ENCODE measurements around the gene HIGD2A.

The HIGD2A gene

DNA sequence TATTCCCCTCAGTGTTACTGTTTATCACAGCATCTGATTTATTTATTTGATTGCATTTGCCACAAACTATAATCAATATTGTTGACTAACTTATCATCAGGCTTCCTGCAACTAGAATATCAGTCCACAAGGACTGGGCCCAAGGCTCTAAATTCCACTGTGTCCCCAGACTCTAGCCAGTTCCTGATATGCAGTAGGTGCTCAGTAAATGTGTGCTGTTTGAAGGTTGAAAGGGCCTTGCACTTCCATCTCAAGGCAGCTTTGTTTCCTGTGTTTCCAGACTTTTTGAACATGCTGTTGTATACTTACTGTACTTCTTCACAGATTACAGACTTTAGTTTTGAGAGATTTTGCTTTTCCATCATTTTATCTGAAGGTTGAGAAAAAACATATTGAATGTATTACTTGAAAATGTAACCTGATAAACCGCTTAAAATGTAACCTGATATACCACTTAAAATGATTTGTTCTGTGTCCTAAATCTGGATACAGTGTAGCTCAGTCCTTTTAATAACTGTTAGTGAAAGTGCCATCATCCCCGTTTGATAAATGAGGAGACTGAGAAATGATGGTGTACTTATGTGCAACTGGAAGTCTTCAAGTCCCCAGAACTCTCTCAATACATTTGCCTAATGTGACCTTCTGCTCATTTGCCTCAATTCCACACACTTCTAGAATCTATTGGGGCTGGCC is 45.6 kb upstream of the HIGD2A start:
- Histone ChIP-seq H2BK5ac (ENCODE audit: low read length) (no peak overlapping the region), H3K27me3 (ENCODE audit: control insufficient read depth in 3 of 3, insufficient read depth in 3 of 3, low read depth in 1 of 3, low read length in 3 of 3) (no peaks in the 10 kb centered on the region), H3K9me3 (replicated peaks in 1 of 2; ENCODE audit: control insufficient read depth in 2 of 2, insufficient read depth in 1 of 2, low read depth in 1 of 2, low read length in 2 of 2) (no peaks in the 10 kb centered on the region), H3K4me1 (ENCODE audit: control insufficient read depth in 2 of 2, insufficient read depth in 1 of 2, low read depth in 1 of 2, low read length in 2 of 2) (no peaks in the 10 kb centered on the region), H3K79me1 (ENCODE audit: low read depth, low read length) (no peaks in the 10 kb centered on the region), H3K23ac (ENCODE audit: low read depth, low read length, poor library complexity) (no peak overlapping the region), H4K91ac (ENCODE audit: low read depth, low read length, poor library complexity) (no peak overlapping the region), H2BK12ac (ENCODE audit: low read length) (no peak overlapping the region), H3K4ac (ENCODE audit: low read length) (no peak overlapping the region), H3K18ac (ENCODE audit: low read length) (no peak overlapping the region), H4K8ac (ENCODE audit: low read depth, low read length) (no peak overlapping the region), H2BK120ac (ENCODE audit: low read depth, low read length) (no peak overlapping the region), H3K14ac (ENCODE audit: low read length) (no peak overlapping the region), H3K9ac (ENCODE audit: low read depth, low read length, poor library complexity) (no peak overlapping the region), H3K4me2 (ENCODE audit: insufficient read depth, low read length, poor library complexity, severe bottlenecking) (no peak overlapping the region), H2BK15ac (ENCODE audit: low read length) (no peak overlapping the region), H3K27ac (replicated peaks; ENCODE audit: low read length) (no peak overlapping the region), H2AK5ac (ENCODE audit: low read depth, low read length) (no peak overlapping the region), H3K36me3 (replicated peaks in 1 of 2; ENCODE audit: control insufficient read depth in 2 of 2, insufficient read depth in 2 of 2, low read length in 2 of 2) (peaks cover 14 to 92% of the 10 kb centered on the region in 2 donors), H3K4me3 (ENCODE audit: low read length in 2 of 2) (no peak overlapping the region), H2AFZ (ENCODE audit: low read length) (no peak overlapping the region)
- WGBS, 2 donors (ENCODE audit: extremely low coverage in 2 of 2, insufficient read length in 2 of 2, insufficient replicate concordance in 1 of 2) = no CpG with 5 or more reads among the region's 2 CpGs
- no peak for DNase-seq (ENCODE audit: low spot score)

DNA sequence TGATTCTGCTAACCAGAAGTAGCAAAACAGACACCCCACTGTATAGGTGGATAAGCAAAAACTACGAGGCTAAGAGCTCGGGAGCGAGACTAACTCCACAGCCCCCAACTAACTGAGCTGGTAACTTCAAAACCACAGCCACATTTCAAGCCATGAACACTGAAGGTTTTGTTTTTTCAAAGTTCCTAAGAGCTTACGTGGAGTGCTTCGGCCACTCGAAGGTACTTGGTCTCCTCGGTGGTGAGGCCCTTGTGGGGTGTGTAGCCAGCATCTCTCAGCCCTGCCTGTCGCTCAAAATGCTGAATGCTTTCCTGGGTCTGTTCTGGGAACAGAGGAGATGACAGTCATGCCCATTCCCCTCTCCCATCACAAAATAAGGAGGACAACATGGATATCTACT is 38.1 kb upstream of the HIGD2A start:
- peaks cover 43 to 99% of the 10 kb centered on the region in 2 donors for H3K36me3 ChIP-seq (replicated peaks in 1 of 2; ENCODE audit: control insufficient read depth in 2 of 2, insufficient read depth in 2 of 2, low read length in 2 of 2)

GRCh38 chr5:176352116-176352878 is 36.3 kb upstream of the HIGD2A start:
- no peak overlapping the region for H3K4me2 ChIP-seq (ENCODE audit: insufficient read depth, low read length, poor library complexity, severe bottlenecking)
- H3K4me3 ChIP-seq (ENCODE audit: low read length in 2 of 2) = peak overlapping the region in 1 of 2 donors; percentile 26
- no peak overlapping the region for H3K27ac ChIP-seq (replicated peaks; ENCODE audit: low read length)

More for the DNA sequence above, 38.1 kb upstream of the HIGD2A start:
- H3K4me2 ChIP-seq (ENCODE audit: insufficient read depth, low read length, poor library complexity, severe bottlenecking) = no peak overlapping the region
- DNase-seq (ENCODE audit: low spot score) = no peak
- no CpG with 5 or more reads among the region's 8 CpGs for WGBS, 2 donors (ENCODE audit: extremely low coverage in 2 of 2, insufficient read length in 2 of 2, insufficient replicate concordance in 1 of 2)
- H2AFZ ChIP-seq (ENCODE audit: low read length) = no peak overlapping the region
- H3K27me3 ChIP-seq (ENCODE audit: control insufficient read depth in 3 of 3, insufficient read depth in 3 of 3, low read depth in 1 of 3, low read length in 3 of 3) = no peaks in the 10 kb centered on the region
- no peak overlapping the region for H3K4me3 ChIP-seq (ENCODE audit: low read length in 2 of 2)
- no peak overlapping the region for H4K91ac ChIP-seq (ENCODE audit: low read depth, low read length, poor library complexity)
- H2BK5ac ChIP-seq (ENCODE audit: low read length) = no peak overlapping the region
- no peak overlapping the region for H2BK120ac ChIP-seq (ENCODE audit: low read depth, low read length)
- H3K18ac ChIP-seq (ENCODE audit: low read length) = no peak overlapping the region
- no peak overlapping the region for H3K23ac ChIP-seq (ENCODE audit: low read depth, low read length, poor library complexity)
- no peaks in the 10 kb centered on the region for H3K9me3 ChIP-seq (replicated peaks in 1 of 2; ENCODE audit: control insufficient read depth in 2 of 2, insufficient read depth in 1 of 2, low read depth in 1 of 2, low read length in 2 of 2)
- H3K4me1 ChIP-seq (ENCODE audit: control insufficient read depth in 2 of 2, insufficient read depth in 1 of 2, low read depth in 1 of 2, low read length in 2 of 2) = no peaks in the 10 kb centered on the region
- no peak overlapping the region for H3K9ac ChIP-seq (ENCODE audit: low read depth, low read length, poor library complexity)
- no peak overlapping the region for H2BK12ac ChIP-seq (ENCODE audit: low read length)
- H4K8ac ChIP-seq (ENCODE audit: low read depth, low read length) = no peak overlapping the region
- H3K79me1 ChIP-seq (ENCODE audit: low read depth, low read length) = peaks cover 14% of the 10 kb centered on the region
- no peak overlapping the region for H3K27ac ChIP-seq (replicated peaks; ENCODE audit: low read length)
- H2AK5ac ChIP-seq (ENCODE audit: low read depth, low read length) = no peak overlapping the region
- H3K14ac ChIP-seq (ENCODE audit: low read length) = no peak overlapping the region
- H2BK15ac ChIP-seq (ENCODE audit: low read length) = no peak overlapping the region
- no peak overlapping the region for H3K4ac ChIP-seq (ENCODE audit: low read length)

GRCh38 chr5:176353533-176353932 is 35.0 kb upstream of the HIGD2A start:
- no peak for DNase-seq (ENCODE audit: low spot score)
- Histone ChIP-seq H2BK120ac (ENCODE audit: low read depth, low read length) (no peak overlapping the region), H2BK12ac (ENCODE audit: low read length) (no peak overlapping the region), H2BK5ac (ENCODE audit: low read length) (no peak overlapping the region), H3K4ac (ENCODE audit: low read length) (no peak overlapping the region), H2BK15ac (ENCODE audit: low read length) (no peak overlapping the region), H4K8ac (ENCODE audit: low read depth, low read length) (no peak overlapping the region), H3K79me1 (ENCODE audit: low read depth, low read length) (peaks cover 16% of the 10 kb centered on the region), H3K4me3 (ENCODE audit: low read length in 2 of 2) (no peak overlapping the region), H2AFZ (ENCODE audit: low read length) (no peak overlapping the region), H3K9ac (ENCODE audit: low read depth, low read length, poor library complexity) (no peak overlapping the region), H3K36me3 (replicated peaks in 1 of 2; ENCODE audit: control insufficient read depth in 2 of 2, insufficient read depth in 2 of 2, low read length in 2 of 2) (peaks cover 39 to 97% of the 10 kb centered on the region in 2 donors), H3K27ac (replicated peaks; ENCODE audit: low read length) (no peak overlapping the region), H3K18ac (ENCODE audit: low read length) (no peak overlapping the region), H3K23ac (ENCODE audit: low read depth, low read length, poor library complexity) (no peak overlapping the region), H2AK5ac (ENCODE audit: low read depth, low read length) (no peak overlapping the region), H3K4me1 (ENCODE audit: control insufficient read depth in 2 of 2, insufficient read depth in 1 of 2, low read depth in 1 of 2, low read length in 2 of 2) (no peaks in the 10 kb centered on the region), H3K9me3 (replicated peaks in 1 of 2; ENCODE audit: control insufficient read depth in 2 of 2, insufficient read depth in 1 of 2, low read depth in 1 of 2, low read length in 2 of 2) (no peaks in the 10 kb centered on the region), H3K27me3 (ENCODE audit: control insufficient read depth in 3 of 3, insufficient read depth in 3 of 3, low read depth in 1 of 3, low read length in 3 of 3) (no peaks in the 10 kb centered on the region), H4K91ac (ENCODE audit: low read depth, low read length, poor library complexity) (no peak overlapping the region), H3K14ac (ENCODE audit: low read length) (no peak overlapping the region), H3K4me2 (ENCODE audit: insufficient read depth, low read length, poor library complexity, severe bottlenecking) (no peak overlapping the region)
- WGBS, 2 donors (ENCODE audit: extremely low coverage in 2 of 2, insufficient read length in 2 of 2, insufficient replicate concordance in 1 of 2) = no CpG with 5 or more reads among the region's 4 CpGs

More at GRCh38 chr5:176352116-176352878, 36.3 kb upstream of the HIGD2A start:
- H2BK15ac ChIP-seq (ENCODE audit: low read length) = no peak overlapping the region
- no peak overlapping the region for H3K23ac ChIP-seq (ENCODE audit: low read depth, low read length, poor library complexity)
- H3K18ac ChIP-seq (ENCODE audit: low read length) = no peak overlapping the region
- no peak overlapping the region for H3K9ac ChIP-seq (ENCODE audit: low read depth, low read length, poor library complexity)
- no peak overlapping the region for H2AFZ ChIP-seq (ENCODE audit: low read length)
- no peaks in the 10 kb centered on the region for H3K4me1 ChIP-seq (ENCODE audit: control insufficient read depth in 2 of 2, insufficient read depth in 1 of 2, low read depth in 1 of 2, low read length in 2 of 2)
- H4K8ac ChIP-seq (ENCODE audit: low read depth, low read length) = no peak overlapping the region
- no peaks in the 10 kb centered on the region for H3K9me3 ChIP-seq (replicated peaks in 1 of 2; ENCODE audit: control insufficient read depth in 2 of 2, insufficient read depth in 1 of 2, low read depth in 1 of 2, low read length in 2 of 2)
- H2BK12ac ChIP-seq (ENCODE audit: low read length) = no peak overlapping the region
- H3K27me3 ChIP-seq (ENCODE audit: control insufficient read depth in 3 of 3, insufficient read depth in 3 of 3, low read depth in 1 of 3, low read length in 3 of 3) = no peaks in the 10 kb centered on the region
- no peak overlapping the region for H2BK120ac ChIP-seq (ENCODE audit: low read depth, low read length)
- no CpG with 5 or more reads among the region's 5 CpGs for WGBS, 2 donors (ENCODE audit: extremely low coverage in 2 of 2, insufficient read length in 2 of 2, insufficient replicate concordance in 1 of 2)
- no peak overlapping the region for H2BK5ac ChIP-seq (ENCODE audit: low read length)
- peaks cover 14% of the 10 kb centered on the region for H3K79me1 ChIP-seq (ENCODE audit: low read depth, low read length)
- no peak overlapping the region for H2AK5ac ChIP-seq (ENCODE audit: low read depth, low read length)
- no peak overlapping the region for H4K91ac ChIP-seq (ENCODE audit: low read depth, low read length, poor library complexity)
- peaks cover 42 to 99% of the 10 kb centered on the region in 2 donors for H3K36me3 ChIP-seq (replicated peaks in 1 of 2; ENCODE audit: control insufficient read depth in 2 of 2, insufficient read depth in 2 of 2, low read length in 2 of 2)
- no peak overlapping the region for H3K4ac ChIP-seq (ENCODE audit: low read length)
- H3K14ac ChIP-seq (ENCODE audit: low read length) = no peak overlapping the region
- DNase-seq (ENCODE audit: low spot score) = no peak

Measured in neuronal stem cell (in vitro differentiated cells).